SU-DHL-6 (cell line): ENCODE measurements around the gene SART3.

Source experiments
- H2AFZ ChIP-seq: fragments of 200-600 bp; sonication (generic); 2 replicates; pipeline ENCODE4 v1.6.1; 2014; ENCODE audit warnings: low read depth, mild to moderate bottlenecking, moderate library complexity, mixed read lengths, antibody characterized with exemption, low read length; ENCODE audit not compliant: severe bottlenecking
- H3F3A ChIP-seq: fragments of 200-600 bp; shearing (Covaris generic); 2 replicates; pipeline ENCODE4 v1.6.0; 2016; ENCODE audit warnings: antibody characterized with exemption, mild to moderate bottlenecking; ENCODE audit not compliant: insufficient read depth
- H3K27ac ChIP-seq: fragments of 200-600 bp; sonication (generic); 2 replicates; pipeline ENCODE4 v1.5.1; 2016; ENCODE audit warnings: low read depth, mild to moderate bottlenecking, low read length, moderate library complexity, mixed read lengths
- H3K27me3 ChIP-seq: fragments of 200-600 bp; sonication (generic), shearing (Covaris generic); 2 replicates; pipeline ENCODE4 v1.6.0; 2014; ENCODE audit warnings: mild to moderate bottlenecking, low read length
- H3K36me3 ChIP-seq: fragments of 200-600 bp; sonication (generic); 2 replicates; pipeline ENCODE4 v1.6.1; 2014; ENCODE audit warnings: mild to moderate bottlenecking, low read length, mixed read lengths
- H3K4me2 ChIP-seq: fragments of 300-600, 200-600 bp; shearing (Covaris generic), sonication (generic); 2 replicates; pipeline ENCODE4 v1.6.0; 2014; ENCODE audit warnings: low read length, low read depth, mild to moderate bottlenecking; ENCODE audit not compliant: poor library complexity, severe bottlenecking
- H3K4me3 ChIP-seq: fragments of 200-600 bp; sonication (generic); 2 replicates; pipeline ENCODE4 v1.5.1; 2014; ENCODE audit warnings: antibody characterized with exemption, low read length, mild to moderate bottlenecking, mixed read lengths; ENCODE audit not compliant: insufficient read depth, poor library complexity, severe bottlenecking
- H3K79me2 ChIP-seq: fragments of 200-600 bp; sonication (generic); 2 replicates; pipeline ENCODE4 v1.6.1; 2014; ENCODE audit warnings: mild to moderate bottlenecking, low read length, moderate library complexity; ENCODE audit not compliant: insufficient read depth
- H3K9ac ChIP-seq: fragments of 200-600 bp; sonication (generic); 2 replicates; pipeline ENCODE4 v1.7.0; 2014; ENCODE audit warnings: mild to moderate bottlenecking, low read length
- H3K9me2 ChIP-seq: fragments of 200-600 bp; sonication (generic); replicated peaks from 2 replicates; pipeline ENCODE4 v1.6.1; 2014; ENCODE audit warnings: low read length; ENCODE audit not compliant: insufficient read depth
- H3K9me3 ChIP-seq: fragments of 200-600 bp; sonication (generic); 2 replicates; pipeline ENCODE4 v1.6.1; 2014; ENCODE audit warnings: low read length, mixed read lengths; ENCODE audit not compliant: insufficient read depth
- H4K20me1 ChIP-seq: fragments of 200-600 bp; sonication (generic); 2 replicates; pipeline ENCODE4 v1.6.1; 2014; ENCODE audit warnings: low read depth, mild to moderate bottlenecking, antibody characterized with exemption, low read length, moderate library complexity, mixed read lengths
- EZH2phosphoT487 ChIP-seq: fragments of 200-600 bp; sonication (generic), shearing (Covaris generic); conservative IDR thresholded peaks from 2 replicates; pipeline ENCODE4 v1.6.1; 2018; ENCODE audit warnings: mild to moderate bottlenecking, antibody characterized with exemption, low read length, moderate library complexity, mixed read lengths
- TF ChIP-seq, protein P1 (sequence below): fragments of 200-600 bp; sonication (generic); IDR thresholded peaks from one replicate; pipeline ENCODE4 v1.5.1; 2017; ENCODE audit warnings: antibody characterized with exemption, mild to moderate bottlenecking, low read length, moderate library complexity; ENCODE audit not compliant: insufficient read depth, poor library complexity, severe bottlenecking

The SART3 gene

DNA sequence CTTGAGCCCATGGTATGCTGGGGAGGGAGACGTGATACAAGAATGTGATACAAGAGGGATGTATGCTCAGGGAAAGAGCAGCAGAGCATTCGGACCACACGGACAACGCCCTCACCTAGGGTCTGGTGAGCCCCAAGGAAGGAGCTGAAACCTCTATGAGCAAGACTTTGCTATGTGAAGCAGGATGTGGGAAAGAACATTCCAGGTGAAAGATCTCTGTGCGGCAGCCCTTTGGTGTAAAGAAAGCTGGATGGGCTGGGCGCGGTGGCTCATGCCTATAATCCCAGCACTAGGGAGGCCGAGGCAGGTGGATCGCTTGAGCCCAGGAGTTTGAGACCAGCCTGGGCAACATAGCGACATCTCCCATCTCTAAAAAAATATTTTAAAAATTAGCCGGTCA, 62.8 kb downstream of the SART3 start:
- Histone ChIP-seq H4K20me1 (no peaks in the 10 kb centered on the region), H3K36me3 (no peaks in the 10 kb centered on the region), H3K27ac (no peak overlapping the region), H3K4me3 (no peak overlapping the region), H3F3A (no peaks in the 10 kb centered on the region), H2AFZ (no peak overlapping the region), H3K4me2 (no peak overlapping the region), H3K9me2 (no peaks in the 10 kb centered on the region), H3K27me3 (no peaks in the 10 kb centered on the region), H3K79me2 (no peaks in the 10 kb centered on the region), H3K9ac (no peak overlapping the region), H3K9me3 (peaks cover 7% of the 10 kb centered on the region; the same call in 1 of the 2 replicates)
- TF ChIP-seq, protein P1, sequence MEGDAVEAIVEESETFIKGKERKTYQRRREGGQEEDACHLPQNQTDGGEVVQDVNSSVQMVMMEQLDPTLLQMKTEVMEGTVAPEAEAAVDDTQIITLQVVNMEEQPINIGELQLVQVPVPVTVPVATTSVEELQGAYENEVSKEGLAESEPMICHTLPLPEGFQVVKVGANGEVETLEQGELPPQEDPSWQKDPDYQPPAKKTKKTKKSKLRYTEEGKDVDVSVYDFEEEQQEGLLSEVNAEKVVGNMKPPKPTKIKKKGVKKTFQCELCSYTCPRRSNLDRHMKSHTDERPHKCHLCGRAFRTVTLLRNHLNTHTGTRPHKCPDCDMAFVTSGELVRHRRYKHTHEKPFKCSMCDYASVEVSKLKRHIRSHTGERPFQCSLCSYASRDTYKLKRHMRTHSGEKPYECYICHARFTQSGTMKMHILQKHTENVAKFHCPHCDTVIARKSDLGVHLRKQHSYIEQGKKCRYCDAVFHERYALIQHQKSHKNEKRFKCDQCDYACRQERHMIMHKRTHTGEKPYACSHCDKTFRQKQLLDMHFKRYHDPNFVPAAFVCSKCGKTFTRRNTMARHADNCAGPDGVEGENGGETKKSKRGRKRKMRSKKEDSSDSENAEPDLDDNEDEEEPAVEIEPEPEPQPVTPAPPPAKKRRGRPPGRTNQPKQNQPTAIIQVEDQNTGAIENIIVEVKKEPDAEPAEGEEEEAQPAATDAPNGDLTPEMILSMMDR: no peak
- no peak for TF ChIP-seq EZH2phosphoT487

DNA sequence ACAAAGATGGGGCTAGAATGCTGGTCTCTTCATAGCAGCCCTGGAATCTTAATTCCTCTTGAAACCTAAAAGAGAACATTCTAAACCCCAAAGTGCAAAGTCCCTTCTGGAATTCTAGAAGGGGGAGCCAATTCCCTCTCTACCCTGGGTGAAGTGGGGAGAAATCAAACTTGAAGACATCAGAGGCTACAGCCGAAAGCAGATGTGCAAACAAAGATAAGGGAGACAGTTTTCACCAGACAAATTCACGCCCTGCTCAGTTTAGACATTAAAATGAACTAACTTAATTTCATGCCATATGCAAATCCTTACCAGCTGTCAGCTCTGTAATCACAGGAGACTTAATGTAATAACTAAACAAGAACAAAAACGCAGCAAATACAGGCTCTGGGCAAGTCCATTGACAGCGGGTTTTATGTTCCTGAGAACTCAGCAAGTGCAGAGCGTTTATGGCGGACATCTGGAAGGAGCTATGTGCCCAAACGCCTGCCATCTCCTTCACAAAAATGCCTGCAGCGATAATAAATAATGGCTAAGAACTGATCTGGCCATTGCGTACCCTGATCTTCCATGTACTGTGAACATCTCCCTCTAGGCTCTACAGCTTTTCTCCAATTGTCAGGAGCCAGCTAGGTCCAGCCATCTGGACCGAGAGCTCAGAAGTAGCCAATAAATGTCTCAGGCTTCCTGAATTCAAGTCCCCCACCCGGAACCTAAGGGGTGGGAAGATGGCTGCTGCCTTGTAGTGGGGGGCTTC, 65.0 kb downstream of the SART3 start:
- Histone ChIP-seq H3K9ac (no peak overlapping the region), H3K4me3 (no peak overlapping the region), H3F3A (no peaks in the 10 kb centered on the region), H3K27ac (no peak overlapping the region), H3K4me2 (no peak overlapping the region), H3K36me3 (no peaks in the 10 kb centered on the region), H3K9me2 (no peaks in the 10 kb centered on the region), H3K27me3 (no peaks in the 10 kb centered on the region), H3K79me2 (no peaks in the 10 kb centered on the region), H3K9me3 (no peaks in the 10 kb centered on the region), H2AFZ (no peak overlapping the region), H4K20me1 (no peaks in the 10 kb centered on the region)
- TF ChIP-seq EZH2phosphoT487: no peak
- TF ChIP-seq, protein P1: no peak

- no peaks in the 10 kb centered on the region for H4K20me1 ChIP-seq
- H3K4me2 ChIP-seq: no peak overlapping the region
- H3K4me3 ChIP-seq: no peak overlapping the region
- no peak overlapping the region for H3K9ac ChIP-seq
- H3K79me2 ChIP-seq: no peaks in the 10 kb centered on the region
- no peaks in the 10 kb centered on the region for H3F3A ChIP-seq
- H3K27me3 ChIP-seq: no peaks in the 10 kb centered on the region
- no peaks in the 10 kb centered on the region for H3K36me3 ChIP-seq
- H3K27ac ChIP-seq: no peak overlapping the region
- no peak overlapping the region for H2AFZ ChIP-seq
- H3K9me2 ChIP-seq: no peaks in the 10 kb centered on the region
- TF ChIP-seq, protein P1: peak; percentile 66
- TF ChIP-seq EZH2phosphoT487: no peak
- H3K9me3 ChIP-seq: no peaks in the 10 kb centered on the region
Observed at GRCh38 chr12:108495054-108495453, 65.9 kb downstream of the SART3 start.
